SH-SY5Y (cell line): Measurements from ENCODE around the gene DIS3L2.

Experiments used
- GATA2 ChIP-seq: IDR thresholded peaks from 2 replicates; pipeline ENCODE4 v1.6.1; 2011; ENCODE audit warnings: mild to moderate bottlenecking, low read depth, low read length
- GATA3 ChIP-seq: IDR thresholded peaks from 2 replicates; pipeline ENCODE4 v1.6.1; 2011; ENCODE audit warnings: low read depth, mild to moderate bottlenecking, low read length, moderate library complexity

DNA sequence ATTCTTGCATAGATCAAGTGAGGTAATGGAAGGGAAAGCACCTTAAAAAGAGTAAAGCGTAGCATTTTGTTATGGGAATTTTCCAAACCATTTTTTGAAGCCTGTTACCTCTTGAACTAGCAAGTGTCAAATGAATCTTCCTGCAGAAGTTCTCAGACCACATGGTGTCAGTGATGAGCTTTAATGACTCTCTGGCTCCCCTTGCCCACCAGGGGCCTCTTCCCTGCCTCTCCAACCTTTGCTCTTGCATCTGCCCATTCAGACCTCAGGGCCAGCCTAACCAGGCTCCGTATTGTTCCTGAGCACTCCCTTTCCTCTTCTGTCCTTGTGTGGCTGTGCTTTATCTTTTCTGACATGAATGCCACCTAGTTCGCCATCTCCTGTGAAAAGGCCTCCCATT lies 155.9 kb downstream of the DIS3L2 start:
- TF ChIP-seq GATA3, result no peak
- no peak for TF ChIP-seq GATA2
